IMR-90 (cell line): ENCODE results near the gene ADGRD1.

ENCODE experiments used
- MAFK ChIP-seq: IDR thresholded peaks from 2 replicates; pipeline ENCODE4 v1.6.1; 2012; ENCODE audit warnings: low read depth, low read length, improper control_type of control experiment
- MAZ ChIP-seq: IDR thresholded peaks from 2 replicates; pipeline ENCODE4 v1.6.1; 2012; ENCODE audit warnings: low read depth, mild to moderate bottlenecking, low read length, improper control_type of control experiment, moderate library complexity, borderline replicate concordance
- MXI1 ChIP-seq: IDR thresholded peaks from 2 replicates; pipeline ENCODE4 v1.6.1; 2012; ENCODE audit warnings: low read depth, mild to moderate bottlenecking, low read length, moderate library complexity, borderline replicate concordance
- NFE2L2 ChIP-seq: fragments of 150-350 bp; IDR thresholded peaks from 2 replicates; pipeline ENCODE4 v1.6.1; 2016; ENCODE audit warnings: low read depth, mild to moderate bottlenecking, low read length
- POLR2A ChIP-seq: IDR thresholded peaks from 2 replicates; pipeline ENCODE4 v1.6.1; 2012; ENCODE audit warnings: mild to moderate bottlenecking, low read depth, low read length
- RAD21 ChIP-seq: IDR thresholded peaks from 2 replicates; pipeline ENCODE4 v1.6.1; 2012; ENCODE audit warnings: low read length, improper control_type of control experiment
- RFX5 ChIP-seq: IDR thresholded peaks from 2 replicates; pipeline ENCODE4 v1.8.0; 2012; ENCODE audit warnings: low read depth, mild to moderate bottlenecking, low read length, moderate library complexity
- SMC3 ChIP-seq: fragments of 150-350 bp; IDR thresholded peaks from 2 replicates; pipeline ENCODE4 v1.6.1; 2016; ENCODE audit warnings: low read depth, mild to moderate bottlenecking, antibody characterized with exemption, low read length, moderate library complexity
- USF2 ChIP-seq: fragments of 150-350 bp; IDR thresholded peaks from 2 replicates; pipeline ENCODE4 v1.6.1; 2017; ENCODE audit warnings: mild to moderate bottlenecking, antibody characterized with exemption, low read length, low read depth
- TF ChIP-seq, protein P1 (sequence below): conservative IDR thresholded peaks from 2 replicates; pipeline ENCODE4 v1.5.1; 2012; ENCODE audit warnings: mild to moderate bottlenecking, low read depth, low read length, improper control_type of control experiment
- TF ChIP-seq, protein P2 (sequence below): fragments of 150-350 bp; IDR thresholded peaks from 2 replicates; pipeline ENCODE4 v1.6.1; 2016; ENCODE audit warnings: low read depth, mild to moderate bottlenecking, low read length, moderate library complexity, borderline replicate concordance

GRCh38 chr12:131112021-131112420 is 158.3 kb downstream of the ADGRD1 start:
- TF ChIP-seq RAD21 (no peak), MAZ (no peak), MXI1 (no peak), POLR2A (no peak), USF2 (no peak), RFX5 (no peak), MAFK (no peak), SMC3 (no peak), NFE2L2 (no peak)
- TF ChIP-seq, protein P1, sequence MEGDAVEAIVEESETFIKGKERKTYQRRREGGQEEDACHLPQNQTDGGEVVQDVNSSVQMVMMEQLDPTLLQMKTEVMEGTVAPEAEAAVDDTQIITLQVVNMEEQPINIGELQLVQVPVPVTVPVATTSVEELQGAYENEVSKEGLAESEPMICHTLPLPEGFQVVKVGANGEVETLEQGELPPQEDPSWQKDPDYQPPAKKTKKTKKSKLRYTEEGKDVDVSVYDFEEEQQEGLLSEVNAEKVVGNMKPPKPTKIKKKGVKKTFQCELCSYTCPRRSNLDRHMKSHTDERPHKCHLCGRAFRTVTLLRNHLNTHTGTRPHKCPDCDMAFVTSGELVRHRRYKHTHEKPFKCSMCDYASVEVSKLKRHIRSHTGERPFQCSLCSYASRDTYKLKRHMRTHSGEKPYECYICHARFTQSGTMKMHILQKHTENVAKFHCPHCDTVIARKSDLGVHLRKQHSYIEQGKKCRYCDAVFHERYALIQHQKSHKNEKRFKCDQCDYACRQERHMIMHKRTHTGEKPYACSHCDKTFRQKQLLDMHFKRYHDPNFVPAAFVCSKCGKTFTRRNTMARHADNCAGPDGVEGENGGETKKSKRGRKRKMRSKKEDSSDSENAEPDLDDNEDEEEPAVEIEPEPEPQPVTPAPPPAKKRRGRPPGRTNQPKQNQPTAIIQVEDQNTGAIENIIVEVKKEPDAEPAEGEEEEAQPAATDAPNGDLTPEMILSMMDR, result no peak
- TF ChIP-seq, protein P2, sequence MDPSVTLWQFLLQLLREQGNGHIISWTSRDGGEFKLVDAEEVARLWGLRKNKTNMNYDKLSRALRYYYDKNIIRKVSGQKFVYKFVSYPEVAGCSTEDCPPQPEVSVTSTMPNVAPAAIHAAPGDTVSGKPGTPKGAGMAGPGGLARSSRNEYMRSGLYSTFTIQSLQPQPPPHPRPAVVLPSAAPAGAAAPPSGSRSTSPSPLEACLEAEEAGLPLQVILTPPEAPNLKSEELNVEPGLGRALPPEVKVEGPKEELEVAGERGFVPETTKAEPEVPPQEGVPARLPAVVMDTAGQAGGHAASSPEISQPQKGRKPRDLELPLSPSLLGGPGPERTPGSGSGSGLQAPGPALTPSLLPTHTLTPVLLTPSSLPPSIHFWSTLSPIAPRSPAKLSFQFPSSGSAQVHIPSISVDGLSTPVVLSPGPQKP, result no peak
